IPS DF 19.7 (cell line): ENCODE data around the gene SLC12A4.
"Not testable (repeated sequence)": the region's sequence is repeated elsewhere in the genome, so short reads cannot be mapped to it uniquely, and the experiment has no call there.

Experiments used
- DNase-seq: peaks from one replicate; pipeline ENCODE4 v3.0.0-alpha.2; 2013; ENCODE audit warnings: low read depth, low spot score

SLC12A4 gene

GRCh38 chr16:67927131-67927941 is 41.1 kb downstream of the SLC12A4 start:
- DNase-seq: no peak

- no peak for DNase-seq
These were observed 42.2 kb downstream of the SLC12A4 start for GRCh38 chr16:67926181-67926750.

- DNase-seq: no peak
These were observed 44.1 kb downstream of the SLC12A4 start for GRCh38 chr16:67924140-67924906.

- no peak for DNase-seq
These were observed 44.9 kb downstream of the SLC12A4 start for GRCh38 chr16:67923414-67924116.

- DNase-seq: no peak
These were observed 45.7 kb downstream of the SLC12A4 start for GRCh38 chr16:67922740-67923139.

- no peak for DNase-seq
These were observed 46.2 kb downstream of the SLC12A4 start for GRCh38 chr16:67922221-67922620.

GRCh38 chr16:67919622-67920221 is 48.7 kb downstream of the SLC12A4 start:
- DNase-seq: no peak

GRCh38 chr16:67917852-67918236 is 50.6 kb downstream of the SLC12A4 start:
- DNase-seq: no peak

GRCh38 chr16:67917140-67917851 is 51.1 kb downstream of the SLC12A4 start:
- no peak for DNase-seq

GRCh38 chr16:67915831-67916723 is 52.4 kb downstream of the SLC12A4 start:
- DNase-seq: no peak

GRCh38 chr16:67915496-67915769 is 53.0 kb downstream of the SLC12A4 start:
- DNase-seq: not testable (repeated sequence)

GRCh38 chr16:67914758-67915495 is 53.5 kb downstream of the SLC12A4 start:
- no peak for DNase-seq

GRCh38 chr16:67910158-67910557 is 58.3 kb downstream of the SLC12A4 start:
- DNase-seq: no peak

GRCh38 chr16:67909056-67909742 is 59.2 kb downstream of the SLC12A4 start:
- no peak for DNase-seq

GRCh38 chr16:67907397-67908180 is 60.8 kb downstream of the SLC12A4 start:
- no peak for DNase-seq

- no peak for DNase-seq
These were observed 65.6 kb downstream of the SLC12A4 start for GRCh38 chr16:67902831-67903230.

- no peak for DNase-seq
These were observed 66.7 kb downstream of the SLC12A4 start for GRCh38 chr16:67901734-67902133.

GRCh38 chr16:67897231-67897630 is 71.2 kb downstream of the SLC12A4 start:
- DNase-seq: no peak
